Fibroblast of lung (primary cell): Measurements from ENCODE around the gene ETNK2.

Experiments used
- CTCF ChIP-seq, 2 donors: IDR thresholded peaks in 1 of 2; conservative IDR thresholded peaks in 1 of 2; 1 replicate in 1 of 2; 2 replicates in 1 of 2; pipeline ENCODE4 v1.5.1; 2011 to 2012; ENCODE audit warnings: low read length in 2 of 2, control low read depth in 1 of 2, inconsistent platforms in 1 of 2, low read depth in 1 of 2, mild to moderate bottlenecking in 1 of 2
- EZH2 ChIP-seq: IDR thresholded peaks from 2 replicates; pipeline ENCODE4 v1.5.1; 2012; ENCODE audit warnings: low read length, control low read depth, mild to moderate bottlenecking; ENCODE audit errors: missing control alignments

GRCh38 chr1:204147406-204148383 lies 4.1 kb downstream of the ETNK2 start:
- TF ChIP-seq CTCF (conservative IDR thresholded peaks at IDR 0.05 in 1 of 2, IDR thresholded peaks at IDR 0.05 in 1 of 2; ENCODE audit: low read depth in 1 of 2, low read length in 2 of 2) (no peak), EZH2 (no peak)
